ENCODE data around the gene CABLES2.

GRCh38 chr20:62395311-62396242 is 11.5 kb downstream of the CABLES2 start:
- TF ChIP-seq POLR2AphosphoS5 (IDR thresholded peaks at IDR 0.05; ENCODE audit: control insufficient read depth, insufficient read depth, low read depth, low read length) (no peak), ZBTB49 (CRISPR knock-in tag; IDR thresholded peaks at IDR 0.05; ENCODE audit: borderline replicate concordance) (no peak), POLR2AphosphoS2 (IDR thresholded peaks at IDR 0.05; ENCODE audit: low read length) (no peak), HDAC2 (IDR thresholded peaks at IDR 0.05) (no peak), KAT7 (CRISPR knock-in tag; IDR thresholded peaks at IDR 0.05; ENCODE audit: borderline replicate concordance) (no peak), GATA2 (CRISPR knock-in tag; IDR thresholded peaks at IDR 0.05) (no peak), POLR2A (conservative IDR thresholded peaks at IDR 0.05) (no peak), BRF1 (IDR thresholded peaks at IDR 0.05; ENCODE audit: borderline replicate concordance, extremely low read depth, insufficient read length) (no peak), CEBPB (tag; IDR thresholded peaks at IDR 0.05) (no peak)
- TF ChIP-seq, protein P1, sequence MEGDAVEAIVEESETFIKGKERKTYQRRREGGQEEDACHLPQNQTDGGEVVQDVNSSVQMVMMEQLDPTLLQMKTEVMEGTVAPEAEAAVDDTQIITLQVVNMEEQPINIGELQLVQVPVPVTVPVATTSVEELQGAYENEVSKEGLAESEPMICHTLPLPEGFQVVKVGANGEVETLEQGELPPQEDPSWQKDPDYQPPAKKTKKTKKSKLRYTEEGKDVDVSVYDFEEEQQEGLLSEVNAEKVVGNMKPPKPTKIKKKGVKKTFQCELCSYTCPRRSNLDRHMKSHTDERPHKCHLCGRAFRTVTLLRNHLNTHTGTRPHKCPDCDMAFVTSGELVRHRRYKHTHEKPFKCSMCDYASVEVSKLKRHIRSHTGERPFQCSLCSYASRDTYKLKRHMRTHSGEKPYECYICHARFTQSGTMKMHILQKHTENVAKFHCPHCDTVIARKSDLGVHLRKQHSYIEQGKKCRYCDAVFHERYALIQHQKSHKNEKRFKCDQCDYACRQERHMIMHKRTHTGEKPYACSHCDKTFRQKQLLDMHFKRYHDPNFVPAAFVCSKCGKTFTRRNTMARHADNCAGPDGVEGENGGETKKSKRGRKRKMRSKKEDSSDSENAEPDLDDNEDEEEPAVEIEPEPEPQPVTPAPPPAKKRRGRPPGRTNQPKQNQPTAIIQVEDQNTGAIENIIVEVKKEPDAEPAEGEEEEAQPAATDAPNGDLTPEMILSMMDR (IDR thresholded peaks at IDR 0.05 in 2 of 3, conservative IDR thresholded peaks at IDR 0.05 in 1 of 3; ENCODE audit: insufficient read depth in 2 of 3, low read depth in 1 of 3, low read length in 3 of 3) = peak; percentile 39 to 53 (median 46)

All from K562 (cell line).